Esophagus muscularis mucosa (tissue), 4 donors: Measurements from ENCODE around the gene CYSLTR2. TPM values are rescaled to one million over a fixed set of nuclear protein-coding genes. Genes with fewer than 3 reads are reported as not detected.

Experiments used
- DNase-seq: peaks from one replicate; pipeline ENCODE4 v3.0.0-alpha.2; 2017; ENCODE audit errors: extremely low spot score
- H3K27ac ChIP-seq, 4 donors: fragments of 200-600 bp; sonication (generic); replicated peaks in 1 of 4; 1 replicate in 3 of 4; 2 replicates in 1 of 4; pipeline ENCODE4 v1.5.1; 2016 to 2019; ENCODE audit warnings: mild to moderate bottlenecking in 1 of 4
- H3K27me3 ChIP-seq, 4 donors: fragments of 200-600 bp; sonication (generic); one replicate each; pipeline versions ENCODE4 v1.5.1 to v1.6.0; 2016 to 2019
- H3K36me3 ChIP-seq, 4 donors: fragments of 200-600 bp; sonication (generic); one replicate each; pipeline ENCODE4 v1.5.1; 2016 to 2019
- H3K4me1 ChIP-seq, 4 donors: fragments of 200-600 bp; sonication (generic); one replicate each; pipeline ENCODE4 v1.5.1; 2016 to 2019
- H3K4me3 ChIP-seq, 4 donors: fragments of 200-600 bp; sonication (generic); 1 replicate in 2 of 4; 2 replicates in 2 of 4; pipeline ENCODE4 v1.5.1; 2016 to 2019; ENCODE audit warnings: mild to moderate bottlenecking in 4 of 4, moderate library complexity in 1 of 4
- H3K9me3 ChIP-seq, 4 donors: fragments of 200-600 bp; sonication (generic); 1 replicate in 3 of 4; 2 replicates in 1 of 4; pipeline ENCODE4 v1.5.1; 2016 to 2019
- CTCF ChIP-seq, 3 experiments: fragments of 200-600 bp in 2 of 3; fragments of 450-650 bp in 1 of 3; sonication (generic) in 2 of 3; IDR thresholded peaks; one replicate each; pipeline ENCODE4 v1.5.1; 2017 to 2019; ENCODE audit warnings: antibody characterized with exemption in 3 of 3, mild to moderate bottlenecking in 2 of 3, moderate library complexity in 1 of 3
- EP300 ChIP-seq: sonication (generic); formaldehyde crosslinking; IDR thresholded peaks from one replicate; pipeline ENCODE4 v1.6.1; 2017; ENCODE audit warnings: antibody characterized with exemption
- POLR2A ChIP-seq: fragments of 450-650 bp; IDR thresholded peaks from one replicate; pipeline ENCODE4 v1.6.1; 2017; ENCODE audit warnings: antibody characterized with exemption, moderate library complexity, mild to moderate bottlenecking, low read depth
- POLR2AphosphoS5 ChIP-seq, 2 donors: sonication (generic); formaldehyde crosslinking; IDR thresholded peaks; one replicate each; pipeline ENCODE4 v1.6.1; 2017; ENCODE audit warnings: antibody characterized with exemption in 2 of 2
- WGBS: methylation state at CpG from one replicate; pipeline ENCODE4 v1.1.5; 2018; 5-methylcytosine and 5-hydroxymethylcytosine counted together
- intact Hi-C: fragments of 100-400 bp; cut with DNase I; formaldehyde crosslinking; loops from one replicate; pipeline ENCODE4 v1.15.1; 2023
- total RNA-seq, 4 donors: library from RNA; depleted of rRNA; stranded (reverse); fragments of >200 nt; gene quantifications; one replicate each; pipeline versions ENCODE4 v1.1.0 to v1.2.1, GENCODE V29; 2016

CYSLTR2 gene
- total RNA-seq, 4 donors from 2014 or later, result 0.83 to 4.2 (median 1.2) TPM

GRCh38 chr13:48652851-48653471, 768 bp upstream of the CYSLTR2 start:
- H3K4me3 ChIP-seq, result no peak overlapping the region
- WGBS, result 52% methylated on average over 3 of the region's 3 CpGs
- no peak for TF ChIP-seq EP300
- TF ChIP-seq POLR2A, result no peak
- TF ChIP-seq CTCF (IDR thresholded peaks at IDR 0.05), result no peak
- no peak for TF ChIP-seq POLR2AphosphoS5 (IDR thresholded peaks at IDR 0.05)
- peaks cover 0 to 7% (median 0%) of the 10 kb centered on the region in 4 donors for H3K4me1 ChIP-seq
- H3K27me3 ChIP-seq, result no peaks in the 10 kb centered on the region
- H3K36me3 ChIP-seq, result no peaks in the 10 kb centered on the region
- DNase-seq, result peak; percentile 55
- H3K27ac ChIP-seq, result no peak overlapping the region
- intact Hi-C loops, result no loop called here
- H3K9me3 ChIP-seq, result no peaks in the 10 kb centered on the region

GRCh38 chr13:48654511-48654910, 782 bp downstream of the CYSLTR2 start:
- Histone ChIP-seq H3K4me1 (peaks cover 0 to 7% (median 0%) of the 10 kb centered on the region in 4 donors), H3K27me3 (no peaks in the 10 kb centered on the region), H3K4me3 (no peak overlapping the region), H3K36me3 (no peaks in the 10 kb centered on the region), H3K27ac (no peak overlapping the region), H3K9me3 (no peaks in the 10 kb centered on the region)
- no peak for DNase-seq
- no peak for TF ChIP-seq CTCF (IDR thresholded peaks at IDR 0.05)
- TF ChIP-seq EP300, result no peak
- no peak for TF ChIP-seq POLR2A
- TF ChIP-seq POLR2AphosphoS5 (IDR thresholded peaks at IDR 0.05), result no peak
- WGBS, result 54% methylated on average over 1 of the region's 1 CpG
- intact Hi-C loops, result no loop called here

GRCh38 chr13:48655291-48655690, 1.6 kb downstream of the CYSLTR2 start:
- TF ChIP-seq POLR2AphosphoS5 (IDR thresholded peaks at IDR 0.05) (no peak), EP300 (no peak), CTCF (IDR thresholded peaks at IDR 0.05) (no peak), POLR2A (no peak)
- Histone ChIP-seq H3K9me3 (no peaks in the 10 kb centered on the region), H3K4me3 (no peak overlapping the region), H3K27me3 (no peaks in the 10 kb centered on the region), H3K27ac (no peak overlapping the region), H3K36me3 (no peaks in the 10 kb centered on the region), H3K4me1 (peaks cover 0 to 10% (median 6%) of the 10 kb centered on the region in 4 donors)
- 88% methylated on average over 4 of the region's 4 CpGs for WGBS
- peak; percentile 55 for DNase-seq
- intact Hi-C loops, result no loop called here

- 82% methylated on average over 3 of the region's 3 CpGs for WGBS
- Histone ChIP-seq H3K36me3 (no peaks in the 10 kb centered on the region), H3K4me3 (no peak overlapping the region), H3K9me3 (no peaks in the 10 kb centered on the region), H3K27ac (no peak overlapping the region), H3K4me1 (peaks cover 0 to 21% (median 16%) of the 10 kb centered on the region in 4 donors), H3K27me3 (no peaks in the 10 kb centered on the region)
- DNase-seq, result peak; percentile 68
- intact Hi-C loops, result no loop called here
- no peak for TF ChIP-seq POLR2AphosphoS5 (IDR thresholded peaks at IDR 0.05)
- no peak for TF ChIP-seq POLR2A
- TF ChIP-seq CTCF (IDR thresholded peaks at IDR 0.05), result no peak
- no peak for TF ChIP-seq EP300
Measured at GRCh38 chr13:48656608-48657007, 2.9 kb downstream of the CYSLTR2 start.
